A549 (cell line): ENCODE results near the gene FAM163A. TPM values are rescaled to one million over a fixed set of nuclear protein-coding genes. Genes with fewer than 3 reads are reported as not detected.

Experiments
- ATAC-seq, 2 experiments: fragments of 200-7000 bp in 1 of 2; fragments of >200 bp in 1 of 2; cut with Nextera tagmentation in 1 of 2; cut with Tn5 transposase in 1 of 2; 3 replicates each; pipeline versions ENCODE4 v1.8.0 to v1.9.1; 2018 to 2020; ENCODE audit warnings: mild to moderate bottlenecking in 1 of 2, moderate library complexity in 1 of 2
- CTCF ChIA-PET: fragments of 300-600 bp; sonication (Branson Sonifier 250); formaldehyde crosslinking; extraction: SDS; loops from one replicate; lab custom pipeline; 2021; ENCODE audit warnings: antibody characterized with exemption, inconsistent platforms; lab: Yijun Ruan, JAX
- POLR2A ChIA-PET: fragments of 350-600 bp; formaldehyde crosslinking; extraction: SDS; loops from one replicate; lab custom pipeline; 2021; ENCODE audit warnings: antibody characterized with exemption, inconsistent platforms; lab: Yijun Ruan, JAX
- DNase-seq, 2 experiments: peaks; one replicate each; pipeline versions ENCODE4 v3.0.0 to v3.0.0-alpha.2; 2011 to 2016; ENCODE audit warnings: low read depth in 1 of 2, low spot score in 1 of 2
- FAIRE-seq: peaks from 2 replicates; lab custom pipeline; 2011; peaks lifted over from hg19 to GRCh38; lab: Jason Lieb, UNC
- H3K27ac ChIP-seq, 2 experiments: fragments of >200 bp; sonication (Bioruptor Twin); formaldehyde crosslinking; 3 replicates each; pipeline ENCODE4 v1.5.1; 2016 to 2017
- H3K4me1 ChIP-seq: fragments of >200 bp; sonication (Bioruptor Twin); formaldehyde crosslinking; 3 replicates; pipeline ENCODE4 v1.6.1; 2016
- H3K4me2 ChIP-seq: fragments of >200 bp; sonication (Bioruptor Twin); formaldehyde crosslinking; 3 replicates; pipeline ENCODE4 v1.6.1; 2016
- H3K4me3 ChIP-seq: fragments of >200 bp; sonication (Bioruptor Twin); formaldehyde crosslinking; 3 replicates; pipeline ENCODE4 v1.5.1; 2016
- H3K9me3 ChIP-seq: fragments of >200 bp; sonication (Bioruptor Twin); formaldehyde crosslinking; 3 replicates; pipeline ENCODE4 v1.6.1; 2016
- CHD2 ChIP-seq: fragments of 150-350 bp; IDR thresholded peaks from 2 replicates; pipeline ENCODE4 v1.6.1; 2014; ENCODE audit warnings: low read length; ENCODE audit not compliant: partially characterized antibody
- CHD4 ChIP-seq: fragments of 200-600 bp; sonication (generic); IDR thresholded peaks from 2 replicates; pipeline ENCODE4 v1.6.1; 2016; ENCODE audit warnings: antibody characterized with exemption, mild to moderate bottlenecking, borderline replicate concordance
- EHF ChIP-seq: fragments of 250-450 bp; sonication (Bioruptor Pico); IDR thresholded peaks from 2 replicates; pipeline ENCODE4 v1.5.0; 2020; ENCODE audit warnings: mild to moderate bottlenecking
- EHMT2 ChIP-seq: fragments of 200-600 bp; sonication (generic); IDR thresholded peaks from 2 replicates; pipeline ENCODE4 v1.6.1; 2016; ENCODE audit warnings: antibody characterized with exemption, low read depth, mild to moderate bottlenecking, moderate library complexity
- FOSL2 ChIP-seq, 2 experiments: fragments of 450-650 bp in 1 of 2; fragments of >200 bp in 1 of 2; sonication (Bioruptor Twin) in 1 of 2; formaldehyde crosslinking; IDR thresholded peaks; 2 replicates each; pipeline versions ENCODE4 v1.5.0 to v1.6.1; 2016 to 2020; ENCODE audit warnings: mild to moderate bottlenecking in 1 of 2, moderate library complexity in 1 of 2
- GATA3 ChIP-seq: IDR thresholded peaks from 2 replicates; pipeline ENCODE4 v1.6.1; 2012; ENCODE audit warnings: borderline replicate concordance
- HDAC2 ChIP-seq: fragments of 200-600 bp; sonication (generic); IDR thresholded peaks from 2 replicates; pipeline ENCODE4 v1.6.1; 2016
- HOXA7 ChIP-seq: fragments of 250-450 bp; sonication (Bioruptor Pico); IDR thresholded peaks from 2 replicates; pipeline ENCODE4 v1.5.0; 2020; ENCODE audit warnings: mild to moderate bottlenecking, moderate library complexity
- JUNB ChIP-seq: fragments of >200 bp; sonication (Bioruptor Twin); formaldehyde crosslinking; IDR thresholded peaks from 2 replicates; pipeline ENCODE4 v1.6.1; 2016
- MAFK ChIP-seq: fragments of 450-650 bp; IDR thresholded peaks from 2 replicates; pipeline ENCODE4 v1.6.1; 2014; ENCODE audit not compliant: partially characterized antibody
- MYC ChIP-seq: IDR thresholded peaks from 2 replicates; pipeline ENCODE4 v1.6.1; 2012; ENCODE audit warnings: mild to moderate bottlenecking, inconsistent platforms, low read length, improper control_type of control experiment, borderline replicate concordance
- NFE2L2 ChIP-seq: fragments of 150-350 bp; conservative IDR thresholded peaks from 2 replicates; pipeline ENCODE4 v1.6.1; 2014; ENCODE audit warnings: low read length
- PHF8 ChIP-seq: fragments of 200-600 bp; sonication (generic); IDR thresholded peaks from 2 replicates; pipeline ENCODE4 v1.6.1; 2016; ENCODE audit warnings: low read depth, mild to moderate bottlenecking, antibody characterized with exemption, moderate library complexity, borderline replicate concordance
- SREBF2 ChIP-seq: fragments of 450-650 bp; IDR thresholded peaks from 2 replicates; pipeline ENCODE4 v1.6.1; 2014; ENCODE audit warnings: mild to moderate bottlenecking, moderate library complexity
- WGBS: methylation state at CpG from one replicate; pipeline ENCODE4 v1.1.6; 2017; ENCODE audit errors: missing lambda C conversion rate; 5-methylcytosine and 5-hydroxymethylcytosine counted together
- polyA plus RNA-seq, 4 experiments: library from polyadenylated mRNA; depleted of rRNA in 3 of 4; stranded (reverse); fragments of >200 nt; fragmentation: RNase III in 1 of 4; extraction: RNeasy Plus Mini Kit Qiagen cat#74134 plus additional on column Dnase treatment in 1 of 4; gene quantifications; 2 replicates in 3 of 4; 3 replicates in 1 of 4; pipeline ENCODE4 v1.2.3, GENCODE V29; 2011 to 2017
- TF ChIP-seq, protein P1 (sequence below): fragments of >200 bp; sonication (Bioruptor Twin); formaldehyde crosslinking; IDR thresholded peaks from 3 replicates; pipeline ENCODE4 v1.5.1; 2016
- TF ChIP-seq, protein P2 (sequence below): IDR thresholded peaks from 2 replicates; pipeline ENCODE4 v1.6.1; 2012
- TF ChIP-seq, protein P3 (sequence below): fragments of >200 bp; sonication (Bioruptor Twin); formaldehyde crosslinking; IDR thresholded peaks from 2 replicates; pipeline ENCODE4 v1.6.1; 2016

The FAM163A gene
- polyA plus RNA-seq, 2 of the 4 experiments (the other 2 are of a cell fraction), result not detected

DNA sequence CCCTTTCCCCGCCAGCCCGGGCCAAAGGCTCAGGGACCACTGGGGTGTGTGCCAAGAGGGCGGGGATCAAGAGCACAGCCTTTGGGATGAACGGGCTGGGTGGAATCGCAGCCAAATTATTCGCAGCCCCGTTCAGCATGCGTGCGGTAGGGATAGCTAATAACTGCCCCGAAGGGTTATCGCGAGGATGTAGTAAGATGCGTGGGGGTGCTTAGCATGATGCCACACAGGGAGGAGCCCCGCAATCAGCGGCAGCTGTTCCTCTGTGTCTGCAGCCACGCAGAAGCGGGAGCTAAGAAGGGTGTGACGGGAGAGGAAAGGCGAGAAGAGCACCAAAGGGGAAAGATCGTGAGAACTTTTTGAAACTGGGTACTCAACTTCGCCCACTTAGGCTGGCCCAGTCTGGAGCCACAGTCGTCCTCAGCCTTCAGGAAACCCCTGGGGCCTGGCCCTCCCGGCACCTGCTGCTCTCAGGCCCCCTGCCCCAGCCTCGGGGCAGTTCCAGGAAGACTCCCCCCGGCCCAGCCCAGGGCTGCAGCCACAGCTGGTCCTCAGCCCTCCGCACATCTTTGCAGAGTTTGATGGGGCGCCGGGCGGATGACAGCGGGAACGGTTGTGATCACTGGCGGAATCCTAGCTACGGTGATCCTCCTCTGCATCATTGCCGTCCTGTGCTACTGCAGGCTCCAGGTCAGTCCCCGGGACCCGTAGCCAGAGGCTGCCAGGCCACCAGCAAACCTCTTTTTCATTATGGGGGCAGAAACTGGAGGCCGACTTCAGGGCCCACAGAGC, 69.6 kb downstream of the FAM163A start:
- FAIRE-seq (no peak), ATAC-seq (no peak), DNase-seq (no peak)
- 63% methylated on average over 30 of the region's 37 CpGs for WGBS
- 0 out of 3 replicates have a peak, but pooled peaks cover 3% of the 10 kb centered on the region for H3K4me1 ChIP-seq
- no peak overlapping the region for H3K4me3 ChIP-seq
- ChIA-PET CTCF (interaction anchor here (0.8 to 16.1 kb wide), 8 partner anchors 10 to 734 kb away, joined by 3 to 644 read pairs (median 24); no protein-coding TSS in a partner anchor), POLR2A (no interaction called here)
- H3K9me3 ChIP-seq, result no peaks in the 10 kb centered on the region
- no peak overlapping the region for H3K27ac ChIP-seq
- TF ChIP-seq CHD2 (no peak), CHD4 (no peak), NFE2L2 (no peak)
- TF ChIP-seq, protein P1, sequence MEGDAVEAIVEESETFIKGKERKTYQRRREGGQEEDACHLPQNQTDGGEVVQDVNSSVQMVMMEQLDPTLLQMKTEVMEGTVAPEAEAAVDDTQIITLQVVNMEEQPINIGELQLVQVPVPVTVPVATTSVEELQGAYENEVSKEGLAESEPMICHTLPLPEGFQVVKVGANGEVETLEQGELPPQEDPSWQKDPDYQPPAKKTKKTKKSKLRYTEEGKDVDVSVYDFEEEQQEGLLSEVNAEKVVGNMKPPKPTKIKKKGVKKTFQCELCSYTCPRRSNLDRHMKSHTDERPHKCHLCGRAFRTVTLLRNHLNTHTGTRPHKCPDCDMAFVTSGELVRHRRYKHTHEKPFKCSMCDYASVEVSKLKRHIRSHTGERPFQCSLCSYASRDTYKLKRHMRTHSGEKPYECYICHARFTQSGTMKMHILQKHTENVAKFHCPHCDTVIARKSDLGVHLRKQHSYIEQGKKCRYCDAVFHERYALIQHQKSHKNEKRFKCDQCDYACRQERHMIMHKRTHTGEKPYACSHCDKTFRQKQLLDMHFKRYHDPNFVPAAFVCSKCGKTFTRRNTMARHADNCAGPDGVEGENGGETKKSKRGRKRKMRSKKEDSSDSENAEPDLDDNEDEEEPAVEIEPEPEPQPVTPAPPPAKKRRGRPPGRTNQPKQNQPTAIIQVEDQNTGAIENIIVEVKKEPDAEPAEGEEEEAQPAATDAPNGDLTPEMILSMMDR, result no peak
- H3K4me2 ChIP-seq, result no peak overlapping the region

DNA sequence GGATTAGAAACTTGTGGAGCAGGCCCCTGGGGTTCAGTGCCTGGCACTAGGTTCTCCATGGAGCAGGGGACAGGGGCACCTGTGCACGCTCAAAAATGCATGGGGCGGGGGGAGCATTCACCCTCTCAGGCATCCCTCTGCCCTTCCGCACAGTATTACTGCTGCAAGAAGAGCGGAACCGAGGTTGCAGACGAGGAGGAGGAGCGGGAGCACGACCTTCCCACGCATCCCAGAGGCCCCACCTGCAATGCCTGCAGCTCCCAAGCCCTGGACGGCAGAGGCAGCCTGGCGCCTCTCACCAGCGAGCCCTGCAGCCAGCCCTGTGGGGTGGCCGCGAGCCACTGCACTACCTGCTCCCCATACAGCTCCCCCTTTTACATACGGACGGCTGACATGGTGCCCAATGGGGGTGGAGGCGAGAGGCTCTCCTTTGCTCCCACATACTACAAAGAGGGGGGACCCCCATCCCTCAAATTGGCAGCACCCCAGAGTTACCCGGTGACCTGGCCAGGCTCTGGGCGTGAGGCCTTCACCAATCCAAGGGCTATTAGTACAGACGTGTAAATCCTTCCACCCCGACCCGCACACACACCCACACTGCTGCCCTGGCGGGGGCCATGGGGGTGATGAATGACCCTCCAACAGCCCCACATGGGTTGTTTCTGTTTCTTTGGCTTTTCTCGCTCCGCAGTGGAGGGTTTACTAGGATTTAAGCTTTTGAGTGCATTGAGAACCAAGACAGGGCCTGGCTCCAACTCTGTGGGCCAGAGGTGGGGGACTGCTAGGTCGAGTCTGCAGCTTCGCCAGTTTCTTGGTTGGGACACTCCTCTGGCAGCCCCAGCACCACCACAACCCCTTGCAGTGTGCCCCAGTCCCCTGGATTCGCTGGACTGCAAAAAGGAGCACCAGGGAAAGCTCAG, 70.8 kb downstream of the FAM163A start:
- CTCF ChIA-PET, result interaction anchor here (0.6 to 16.1 kb wide), 47 partner anchors 8 to 1788 kb away, joined by 3 to 644 read pairs (median 4); no protein-coding TSS in a partner anchor
- H3K4me2 ChIP-seq, result peak overlapping the region; percentile 93
- WGBS, result 63% methylated on average over 21 of the region's 28 CpGs
- TF ChIP-seq GATA3 (no peak), EHMT2 (no peak), MYC (no peak), HOXA7 (CRISPR knock-in tag) (no peak), MAFK (no peak), PHF8 (no peak), FOSL2 (IDR thresholded peaks at IDR 0.05) (no peak), FOSL2 (CRISPR knock-in tag; IDR thresholded peaks at IDR 0.05) (no peak), JUNB (no peak), CHD2 (no peak), EHF (no peak), HDAC2 (no peak), SREBF2 (no peak)
- TF ChIP-seq, protein P2, sequence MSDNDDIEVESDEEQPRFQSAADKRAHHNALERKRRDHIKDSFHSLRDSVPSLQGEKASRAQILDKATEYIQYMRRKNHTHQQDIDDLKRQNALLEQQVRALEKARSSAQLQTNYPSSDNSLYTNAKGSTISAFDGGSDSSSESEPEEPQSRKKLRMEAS, result no peak
- TF ChIP-seq, protein P1, result no peak
- TF ChIP-seq, protein P3, sequence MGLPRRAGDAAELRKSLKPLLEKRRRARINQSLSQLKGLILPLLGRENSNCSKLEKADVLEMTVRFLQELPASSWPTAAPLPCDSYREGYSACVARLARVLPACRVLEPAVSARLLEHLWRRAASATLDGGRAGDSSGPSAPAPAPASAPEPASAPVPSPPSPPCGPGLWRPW, result no peak
- TF ChIP-seq, all 56 proteins: peak for 0
- POLR2A ChIA-PET, result interaction anchor here (0.6 to 1.5 kb wide), 4 partner anchors 68 to 520 kb away, joined by 3 to 7 read pairs (median 4); partner anchors contain the start of genes SOAT1 and TOR1AIP1
- no peak overlapping the region; a peak in 1 of 6 replicates for H3K27ac ChIP-seq
- DNase-seq (no peak), ATAC-seq (peak; percentile 1 to 2; a peak in 4 of 6 replicates), FAIRE-seq (no peak)
- H3K4me3 ChIP-seq, result peak overlapping the region; percentile 48
- 0 out of 3 replicates have a peak, but pooled peaks cover 3% of the 10 kb centered on the region for H3K4me1 ChIP-seq
- no peaks in the 10 kb centered on the region for H3K9me3 ChIP-seq
